KMS-11 (cell line): ENCODE results near the gene GRAMD4.

Experiments used
- H2AFZ ChIP-seq: fragments of 200-600 bp; sonication (generic); 2 replicates; pipeline ENCODE4 v1.6.1; 2016; ENCODE audit warnings: antibody characterized with exemption, mixed run types, low read depth
- H3K27ac ChIP-seq: fragments of 200-600 bp; sonication (generic); 2 replicates; pipeline ENCODE4 v1.6.1; 2016; ENCODE audit warnings: mild to moderate bottlenecking, mixed run types
- H3K27me3 ChIP-seq: fragments of 200-600 bp; sonication (generic); 2 replicates; pipeline ENCODE4 v1.6.1; 2017; ENCODE audit warnings: mild to moderate bottlenecking, low read depth, mixed run types, moderate library complexity; ENCODE audit not compliant: insufficient read depth
- H3K36me3 ChIP-seq: fragments of 200-600 bp; sonication (generic); 2 replicates; pipeline ENCODE4 v1.6.1; 2017; ENCODE audit warnings: mild to moderate bottlenecking, mixed run types; ENCODE audit not compliant: insufficient read depth
- H3K4me1 ChIP-seq: fragments of 200-600 bp; sonication (generic); 2 replicates; pipeline ENCODE4 v1.6.1; 2016; ENCODE audit warnings: mild to moderate bottlenecking, low read depth, mixed run types; ENCODE audit not compliant: poor library complexity, severe bottlenecking
- H3K4me2 ChIP-seq: fragments of 200-600 bp; sonication (generic); 2 replicates; pipeline ENCODE4 v1.7.0; 2016; ENCODE audit warnings: mild to moderate bottlenecking, mixed run types
- H3K4me3 ChIP-seq: fragments of 200-600 bp; sonication (generic); IDR thresholded peaks from 2 replicates; pipeline ENCODE4 v1.6.1; 2017; ENCODE audit warnings: low read depth, low read length, mixed read lengths; ENCODE audit not compliant: insufficient read depth
- H3K79me2 ChIP-seq: fragments of 200-600 bp; sonication (generic); 2 replicates; pipeline ENCODE4 v1.6.1; 2016; ENCODE audit warnings: low read depth, mixed run types; ENCODE audit not compliant: insufficient read depth
- H3K9ac ChIP-seq: fragments of 200-600 bp; sonication (generic); 2 replicates; pipeline ENCODE4 v1.6.1; 2016; ENCODE audit warnings: mild to moderate bottlenecking, mixed run types
- H4K20me1 ChIP-seq: fragments of 200-600 bp; sonication (generic); 2 replicates; pipeline ENCODE4 v1.6.1; 2016; ENCODE audit warnings: mild to moderate bottlenecking, mixed run types; ENCODE audit not compliant: insufficient read depth
- CTCF ChIP-seq: fragments of 200-600 bp; sonication (generic); conservative IDR thresholded peaks from 2 replicates; pipeline ENCODE4 v1.6.1; 2017; ENCODE audit warnings: low read depth, mild to moderate bottlenecking, antibody characterized with exemption, low read length, moderate library complexity, mixed read lengths

Gene GRAMD4

GRCh38 chr22:46665151-46665695 lies 45.0 kb downstream of the GRAMD4 start:
- H2AFZ ChIP-seq = no peak overlapping the region
- H3K36me3 ChIP-seq = no peaks in the 10 kb centered on the region
- no peak overlapping the region for H3K4me2 ChIP-seq
- no peaks in the 10 kb centered on the region for H3K27me3 ChIP-seq
- no peak overlapping the region for H3K4me3 ChIP-seq
- H4K20me1 ChIP-seq = no peaks in the 10 kb centered on the region
- no peak for TF ChIP-seq CTCF
- H3K9ac ChIP-seq = no peak overlapping the region
- no peaks in the 10 kb centered on the region for H3K79me2 ChIP-seq
- H3K4me1 ChIP-seq = no peaks in the 10 kb centered on the region
- H3K27ac ChIP-seq = no peak overlapping the region

- no peaks in the 10 kb centered on the region for H3K27me3 ChIP-seq
- no peak overlapping the region for H3K27ac ChIP-seq
- H4K20me1 ChIP-seq = no peaks in the 10 kb centered on the region
- H3K36me3 ChIP-seq = no peaks in the 10 kb centered on the region
- no peak for TF ChIP-seq CTCF
- no peaks in the 10 kb centered on the region for H3K79me2 ChIP-seq
- H3K4me1 ChIP-seq = no peaks in the 10 kb centered on the region
- H2AFZ ChIP-seq = no peak overlapping the region
- no peak overlapping the region for H3K9ac ChIP-seq
- no peak overlapping the region for H3K4me2 ChIP-seq
- no peak overlapping the region for H3K4me3 ChIP-seq
Measured at GRCh38 chr22:46665751-46666280, 45.6 kb downstream of the GRAMD4 start.

GRCh38 chr22:46666577-46667244 lies 46.5 kb downstream of the GRAMD4 start:
- H4K20me1 ChIP-seq = no peaks in the 10 kb centered on the region
- TF ChIP-seq CTCF = no peak
- no peaks in the 10 kb centered on the region for H3K79me2 ChIP-seq
- no peak overlapping the region for H3K4me3 ChIP-seq
- H3K9ac ChIP-seq = no peak overlapping the region
- no peaks in the 10 kb centered on the region for H3K4me1 ChIP-seq
- no peak overlapping the region for H3K27ac ChIP-seq
- H3K4me2 ChIP-seq = no peak overlapping the region
- no peaks in the 10 kb centered on the region for H3K36me3 ChIP-seq
- no peaks in the 10 kb centered on the region for H3K27me3 ChIP-seq
- H2AFZ ChIP-seq = no peak overlapping the region

GRCh38 chr22:46667245-46667623 lies 47.0 kb downstream of the GRAMD4 start:
- TF ChIP-seq CTCF = no peak
- H3K4me2 ChIP-seq = no peak overlapping the region
- H3K27me3 ChIP-seq = no peaks in the 10 kb centered on the region
- H4K20me1 ChIP-seq = no peaks in the 10 kb centered on the region
- H3K36me3 ChIP-seq = no peaks in the 10 kb centered on the region
- no peak overlapping the region for H3K4me3 ChIP-seq
- no peak overlapping the region for H3K9ac ChIP-seq
- no peak overlapping the region for H2AFZ ChIP-seq
- no peaks in the 10 kb centered on the region for H3K79me2 ChIP-seq
- H3K4me1 ChIP-seq = no peaks in the 10 kb centered on the region
- H3K27ac ChIP-seq = no peak overlapping the region
